GM23248 (cell line): ENCODE measurements around the gene RAB15.

ENCODE experiments used
- EZH2 ChIP-seq: fragments of 200-600 bp; sonication (generic); IDR thresholded peaks from 2 replicates; pipeline ENCODE4 v1.6.1; 2018; ENCODE audit warnings: antibody characterized with exemption, mild to moderate bottlenecking; ENCODE audit not compliant: insufficient read depth, poor library complexity, severe bottlenecking
- EZH2phosphoT487 ChIP-seq: fragments of 200-600 bp; sonication (generic); IDR thresholded peaks from 2 replicates; pipeline ENCODE4 v1.6.1; 2018; ENCODE audit warnings: antibody characterized with exemption, moderate library complexity, mild to moderate bottlenecking, low read depth; ENCODE audit not compliant: insufficient read depth

DNA sequence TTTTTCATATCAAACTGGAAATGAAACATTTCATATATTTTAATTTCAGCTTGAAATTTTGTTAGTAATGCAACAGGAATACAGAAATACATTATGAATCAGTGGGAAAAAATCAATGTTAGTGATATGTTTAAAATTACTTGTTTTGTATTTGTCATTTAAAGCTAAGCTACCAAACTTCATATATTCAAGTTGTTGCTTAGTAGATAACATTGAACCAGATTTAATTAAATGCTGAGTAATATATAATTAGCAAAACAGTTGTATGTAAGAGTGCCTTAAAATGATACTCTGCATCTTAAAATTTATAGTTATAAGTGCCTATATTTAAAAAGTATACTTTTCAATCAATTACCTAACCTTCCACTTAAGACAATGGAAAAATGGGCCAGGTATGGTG, 52.9 kb downstream of the RAB15 start:
- TF ChIP-seq EZH2phosphoT487 (no peak), EZH2 (no peak)
